GM18511 (cell line): ENCODE measurements around the gene PRDM16.

Source experiments
- ATAC-seq: cut with Tn5 transposase; IDR thresholded peaks from one replicate; pipeline ENCODE4 v1.9.1; 2021; ENCODE audit warnings: mild to moderate bottlenecking, moderate library complexity; ENCODE audit not compliant: unreplicated experiment

Gene PRDM16

GRCh38 chr1:3434406-3435110 is 365.6 kb downstream of the PRDM16 start:
- no peak for ATAC-seq

- ATAC-seq = no peak
These were observed 366.7 kb downstream of the PRDM16 start for GRCh38 chr1:3435666-3436065.

- no peak for ATAC-seq
These were observed 367.4 kb downstream of the PRDM16 start for GRCh38 chr1:3436451-3436850.

- no peak for ATAC-seq
These were observed 367.9 kb downstream of the PRDM16 start for GRCh38 chr1:3436901-3437300.

- no peak for ATAC-seq
These were observed 369.7 kb downstream of the PRDM16 start for GRCh38 chr1:3438661-3439180.

- ATAC-seq = no peak
These were observed 370.6 kb downstream of the PRDM16 start for GRCh38 chr1:3439346-3440299.

DNA sequence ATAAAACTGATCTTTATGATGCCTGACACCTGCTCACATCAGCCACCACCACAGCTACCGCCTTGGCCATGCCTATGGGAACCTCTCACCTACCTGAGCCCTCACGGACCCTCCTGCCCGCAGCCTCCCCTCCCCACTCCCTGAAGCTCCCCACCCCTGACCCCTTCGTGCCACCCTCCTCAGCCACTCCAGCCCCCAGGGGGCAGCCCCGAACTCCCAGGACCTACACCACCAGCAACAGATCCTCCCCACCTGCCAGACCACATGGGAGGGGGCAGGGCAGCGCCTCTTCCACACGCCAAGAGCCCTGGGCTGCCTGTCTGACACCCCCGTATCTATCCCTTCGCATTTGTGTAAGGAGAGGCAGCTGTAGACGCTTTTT is 371.3 kb downstream of the PRDM16 start:
- ATAC-seq = no peak

DNA sequence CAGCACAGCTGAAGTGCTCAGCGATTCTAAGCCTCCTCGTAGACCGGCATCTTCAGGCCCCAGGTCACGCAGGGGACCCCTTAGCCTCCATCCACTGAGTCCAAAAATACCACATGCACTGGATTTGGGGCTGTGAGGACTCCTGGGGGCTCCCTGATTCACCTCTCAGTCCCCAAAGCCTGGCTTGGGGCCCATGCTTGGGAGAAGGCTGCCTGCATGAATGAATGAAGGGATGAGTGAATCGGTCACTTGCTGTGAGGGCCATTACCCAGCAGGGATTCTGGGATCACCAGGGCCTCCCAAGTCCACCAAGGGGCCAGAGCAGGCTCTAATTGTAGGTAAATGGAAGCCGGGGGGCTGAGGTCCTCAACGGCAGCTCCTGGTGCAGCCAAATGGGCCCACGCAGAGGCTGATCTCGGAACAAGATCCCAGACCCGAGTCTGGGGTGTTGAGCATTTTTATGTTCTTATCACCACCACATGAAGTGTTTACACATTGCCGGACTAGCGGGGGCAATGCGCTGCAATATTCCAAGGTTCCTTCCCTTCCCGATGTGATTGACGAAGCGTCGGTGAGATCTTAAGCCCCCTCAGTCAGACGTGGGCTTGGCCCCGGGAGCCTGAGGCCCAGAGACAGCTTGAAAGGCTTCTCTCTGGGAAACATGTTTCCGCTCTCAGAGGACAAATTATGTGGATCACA is 371.9 kb downstream of the PRDM16 start:
- ATAC-seq = no peak

GRCh38 chr1:3441410-3441847 is 372.4 kb downstream of the PRDM16 start:
- ATAC-seq = no peak

GRCh38 chr1:3441880-3442279 is 372.9 kb downstream of the PRDM16 start:
- no peak for ATAC-seq

- ATAC-seq = no peak
These were observed 373.3 kb downstream of the PRDM16 start for GRCh38 chr1:3442331-3442730.

- no peak for ATAC-seq
These were observed 373.9 kb downstream of the PRDM16 start for GRCh38 chr1:3442901-3443300.

GRCh38 chr1:3443807-3444206 is 374.8 kb downstream of the PRDM16 start:
- ATAC-seq = no peak

GRCh38 chr1:3444298-3444697 is 375.3 kb downstream of the PRDM16 start:
- no peak for ATAC-seq

- ATAC-seq = no peak
These were observed 375.7 kb downstream of the PRDM16 start for GRCh38 chr1:3444736-3445135.

- ATAC-seq = no peak
These were observed 381.3 kb downstream of the PRDM16 start for GRCh38 chr1:3450202-3450863.

- no peak for ATAC-seq
These were observed 382.0 kb downstream of the PRDM16 start for GRCh38 chr1:3450983-3451382.

DNA sequence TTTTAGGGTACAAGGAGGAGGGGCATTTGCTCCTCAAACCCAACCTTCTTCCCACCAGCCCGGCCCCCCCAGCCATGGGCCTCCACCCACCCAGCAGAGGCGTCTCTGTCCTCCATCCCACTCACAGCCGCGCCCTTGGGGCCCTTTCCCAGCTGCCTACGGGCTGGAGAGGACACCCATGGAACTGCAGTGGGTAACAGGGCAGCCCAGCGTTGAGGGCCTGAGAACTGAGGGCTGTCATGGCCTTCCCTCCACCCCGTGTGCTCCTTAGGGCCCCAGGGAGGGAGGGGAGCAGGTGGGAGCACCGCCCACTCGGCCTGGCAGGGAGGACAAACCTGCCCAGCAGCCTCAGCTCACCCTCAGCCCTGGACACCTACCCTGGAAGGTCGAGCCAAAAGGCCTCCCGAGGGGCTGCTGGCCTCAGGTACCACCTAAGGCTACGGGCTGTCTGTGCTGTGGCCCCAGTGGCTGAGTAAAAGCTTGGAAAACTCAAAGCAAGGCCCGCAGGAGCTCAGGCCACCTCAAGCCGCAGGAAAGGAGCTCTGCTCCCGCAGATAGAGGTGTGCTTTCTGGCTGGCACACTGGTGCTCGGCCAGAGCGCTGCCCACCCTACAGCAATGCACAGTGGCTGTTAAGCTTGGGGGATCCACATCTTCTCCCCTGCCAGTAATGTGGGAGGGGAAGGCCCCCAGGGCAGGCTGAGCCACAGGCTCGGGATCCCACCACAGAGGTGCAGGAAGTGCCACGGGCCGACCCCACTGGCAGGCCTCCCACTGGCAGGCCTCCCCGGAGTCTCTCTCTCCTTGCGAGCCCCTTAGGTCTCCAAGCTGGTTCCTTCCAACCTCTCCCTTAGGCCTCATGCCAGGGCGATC is 383.2 kb downstream of the PRDM16 start:
- ATAC-seq = no peak

- no peak for ATAC-seq
These were observed 383.8 kb downstream of the PRDM16 start for GRCh38 chr1:3452866-3453175.

DNA sequence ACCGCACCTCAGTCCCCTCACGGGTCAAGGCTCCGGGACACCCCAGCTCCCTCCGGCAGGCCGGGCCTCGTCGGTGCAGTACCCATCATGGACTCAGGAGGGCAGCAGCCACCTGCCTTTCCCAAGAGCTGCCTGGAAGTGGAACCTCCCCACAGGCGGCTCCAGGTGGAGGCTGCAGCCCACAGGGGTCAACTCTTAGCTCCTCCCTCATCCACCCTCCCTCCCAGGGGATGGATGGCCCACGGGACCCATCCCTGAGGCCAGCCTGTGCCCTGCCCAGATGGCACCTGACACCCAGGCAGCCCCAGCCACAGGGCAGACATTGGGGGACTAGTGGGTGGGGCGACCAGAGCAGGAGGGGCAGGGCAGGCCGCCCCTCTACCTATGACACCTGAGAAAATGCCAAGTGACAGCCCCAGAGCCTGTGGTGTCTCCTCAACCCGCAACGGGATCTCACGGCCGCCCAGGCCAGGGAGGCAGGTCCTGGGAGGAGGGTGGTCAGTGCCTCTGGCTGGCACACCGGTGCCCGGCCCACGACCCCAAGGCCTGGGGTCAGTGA is 384.3 kb downstream of the PRDM16 start:
- no peak for ATAC-seq
